CD4-positive, CD25-positive, alpha-beta regulatory T cell (primary cell): Measurements from ENCODE around the gene CLDN1. TPM values are rescaled to one million over a fixed set of nuclear protein-coding genes. Genes with fewer than 3 reads are reported as not detected.
A peak's percentile ranks its signal among the peaks of the same experiment; 100 is the strongest.

Experiments used
- ATAC-seq, 2 donors: fragments of 150-1000 bp; cut with Tn5 transposase; one replicate each; pipeline ENCODE4 v1.10.0; 2021; ENCODE audit warnings: low read depth in 2 of 2, moderate number of reproducible peaks in 2 of 2, moderate library complexity in 1 of 2
- DNase-seq, 3 donors: peaks; one replicate each; pipeline versions ENCODE4 v3.0.0 to v3.0.0-alpha.2; 2012 to 2022; ENCODE audit warnings: mixed read lengths in 1 of 3
- H3K27ac ChIP-seq: one replicate; pipeline ENCODE4 v1.7.0; 2013; ENCODE audit warnings: mild to moderate bottlenecking, low read length; ENCODE audit not compliant: insufficient read depth, poor library complexity, severe bottlenecking
- H3K27me3 ChIP-seq: one replicate; pipeline ENCODE4 v1.7.0; 2013; ENCODE audit warnings: low read length; ENCODE audit not compliant: control insufficient read depth, insufficient read depth
- H3K36me3 ChIP-seq: one replicate; pipeline ENCODE4 v1.7.0; 2013; ENCODE audit warnings: mild to moderate bottlenecking, low read length, moderate library complexity; ENCODE audit not compliant: control insufficient read depth, insufficient read depth
- H3K4me1 ChIP-seq: 2 replicates; pipeline ENCODE4 v1.7.0; 2013; ENCODE audit warnings: mild to moderate bottlenecking, low read length; ENCODE audit not compliant: insufficient read depth, control insufficient read depth, poor library complexity, severe bottlenecking
- H3K4me3 ChIP-seq: one replicate; pipeline ENCODE4 v1.7.0; 2013; ENCODE audit warnings: low read depth, mild to moderate bottlenecking, low read length, moderate library complexity
- H3K9me3 ChIP-seq, 2 experiments: 1 replicate in 1 of 2; 2 replicates in 1 of 2; pipeline ENCODE4 v1.7.0; 2013; ENCODE audit warnings: low read length in 2 of 2, mild to moderate bottlenecking in 1 of 2, moderate library complexity in 1 of 2; ENCODE audit not compliant: control insufficient read depth in 2 of 2
- H3K27ac Mint-ChIP-seq, 3 donors: one replicate each; pipeline ENCODE4 v1.8.0; 2020 to 2022; ENCODE audit warnings: mild to moderate bottlenecking in 3 of 3, mixed read lengths in 3 of 3, moderate library complexity in 2 of 3
- H3K27me3 Mint-ChIP-seq: one replicate; pipeline ENCODE4 v1.8.0; 2022; ENCODE audit warnings: mild to moderate bottlenecking, mixed read lengths
- H3K36me3 Mint-ChIP-seq: one replicate; pipeline ENCODE4 v1.8.0; 2020; ENCODE audit warnings: mixed read lengths
- H3K4me1 Mint-ChIP-seq, 4 donors: one replicate each; pipeline ENCODE4 v1.8.0; 2020 to 2022; ENCODE audit warnings: mixed read lengths in 4 of 4, mild to moderate bottlenecking in 1 of 4
- H3K4me3 Mint-ChIP-seq, 4 donors: one replicate each; pipeline ENCODE4 v1.8.0; 2020 to 2022; ENCODE audit warnings: mild to moderate bottlenecking in 4 of 4, mixed read lengths in 4 of 4, moderate library complexity in 3 of 4
- H3K9me3 Mint-ChIP-seq, 7 donors: one replicate each; pipeline ENCODE4 v1.8.0; 2020 to 2022; ENCODE audit warnings: mixed read lengths in 7 of 7, mild to moderate bottlenecking in 3 of 7, moderate library complexity in 2 of 7
- polyA plus RNA-seq, 4 donors: library from polyadenylated mRNA; unstranded; fragments of 300-500 nt; fragmentation: Illumina TruSeq; gene quantifications; one replicate each; pipeline ENCODE4 v1.2.3, GENCODE V29; 2021
- total RNA-seq: library from RNA; stranded (reverse); gene quantifications from one replicate; pipeline ENCODE4 v1.2.3, GENCODE V29; 2022

Gene CLDN1
- total and polyA plus RNA-seq, 5 donors from 2014 or later: 0.08 to 0.39 TPM; not detected in 3

DNA sequence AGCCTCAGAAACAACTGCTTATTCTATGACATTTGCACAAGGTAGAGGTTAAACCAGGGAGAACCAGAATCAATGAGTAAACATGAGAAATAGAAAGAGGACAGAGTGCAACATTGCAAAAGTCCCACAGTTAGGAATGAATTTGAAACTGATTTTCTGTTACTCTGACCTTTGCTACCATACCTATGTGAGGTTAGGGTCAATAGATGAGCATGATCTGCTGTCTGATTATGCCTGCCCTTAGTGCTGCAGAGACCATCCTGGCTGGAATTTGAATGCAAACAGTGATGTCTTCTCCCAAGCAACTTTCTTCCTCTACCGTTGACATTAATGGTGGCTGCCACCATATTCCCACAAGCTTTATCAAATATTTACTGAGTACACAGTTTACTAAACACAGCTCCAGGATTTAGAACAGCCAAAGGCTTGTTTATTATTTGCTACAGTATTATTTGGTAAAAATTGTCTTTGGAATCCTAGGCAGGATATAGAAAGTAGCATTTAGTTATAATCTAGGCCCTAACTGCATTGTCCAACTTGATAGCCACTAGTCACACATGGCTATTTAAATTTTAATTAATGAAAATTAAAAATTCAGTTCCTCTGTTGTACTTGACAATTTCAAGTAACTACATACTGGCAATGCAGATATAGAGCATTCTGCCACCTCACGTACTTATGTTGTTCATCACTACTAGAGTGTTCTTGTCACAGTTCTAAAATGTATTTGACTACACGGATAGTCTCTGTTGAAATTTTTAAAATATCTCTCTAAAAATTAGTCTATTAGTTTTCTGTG is 8.9 kb upstream of the CLDN1 start:
- no peak overlapping the region for H3K4me3 ChIP-seq
- Mint-ChIP-seq H3K27me3 (peaks cover 4% of the 10 kb centered on the region), H3K36me3 (no peaks in the 10 kb centered on the region), H3K4me1 (no peaks in the 10 kb centered on the region), H3K27ac (no peak overlapping the region), H3K4me3 (no peak overlapping the region), H3K9me3 (peaks cover 0 to 2% (median 0%) of the 10 kb centered on the region in 7 donors)
- no peak for DNase-seq
- H3K36me3 ChIP-seq: no peaks in the 10 kb centered on the region
- H3K27ac ChIP-seq: no peak overlapping the region
- H3K27me3 ChIP-seq: no peaks in the 10 kb centered on the region
- H3K4me1 ChIP-seq: no peaks in the 10 kb centered on the region
- ATAC-seq: no peak
- no peaks in the 10 kb centered on the region for H3K9me3 ChIP-seq

DNA sequence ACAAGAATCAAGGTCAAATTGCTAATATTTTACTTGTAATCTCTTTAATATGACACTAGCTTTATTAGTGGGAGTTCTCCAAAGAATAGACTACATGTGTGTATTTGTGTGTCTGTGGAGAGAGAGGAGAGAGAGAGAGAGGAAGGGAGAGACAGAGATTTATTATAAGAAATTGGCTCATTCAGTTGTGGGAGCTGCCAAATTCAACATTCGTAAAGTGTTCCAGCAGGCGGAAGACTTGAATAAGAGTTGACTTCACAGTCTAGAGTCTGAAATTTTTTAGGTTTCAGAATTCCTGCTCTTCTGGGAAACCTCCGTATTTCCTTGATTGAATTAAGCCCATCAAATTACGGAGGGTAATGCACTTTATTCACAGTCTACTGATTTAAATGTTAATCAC is 4.7 kb upstream of the CLDN1 start:
- Mint-ChIP-seq H3K4me3 (peak overlapping the region in 1 of 4 donors; percentile 52), H3K4me1 (peaks cover 0 to 11% (median 7%) of the 10 kb centered on the region in 4 donors), H3K27me3 (peaks cover 14% of the 10 kb centered on the region), H3K27ac (no peak overlapping the region), H3K9me3 (peaks cover 0 to 3% (median 0%) of the 10 kb centered on the region in 7 donors), H3K36me3 (no peaks in the 10 kb centered on the region)
- peaks cover 5% of the 10 kb centered on the region for H3K4me1 ChIP-seq
- no peaks in the 10 kb centered on the region for H3K36me3 ChIP-seq
- no peak for ATAC-seq
- no peak for DNase-seq
- H3K27ac ChIP-seq: no peak overlapping the region
- no peaks in the 10 kb centered on the region for H3K9me3 ChIP-seq
- no peak overlapping the region for H3K4me3 ChIP-seq
- H3K27me3 ChIP-seq: peaks cover 15% of the 10 kb centered on the region

DNA sequence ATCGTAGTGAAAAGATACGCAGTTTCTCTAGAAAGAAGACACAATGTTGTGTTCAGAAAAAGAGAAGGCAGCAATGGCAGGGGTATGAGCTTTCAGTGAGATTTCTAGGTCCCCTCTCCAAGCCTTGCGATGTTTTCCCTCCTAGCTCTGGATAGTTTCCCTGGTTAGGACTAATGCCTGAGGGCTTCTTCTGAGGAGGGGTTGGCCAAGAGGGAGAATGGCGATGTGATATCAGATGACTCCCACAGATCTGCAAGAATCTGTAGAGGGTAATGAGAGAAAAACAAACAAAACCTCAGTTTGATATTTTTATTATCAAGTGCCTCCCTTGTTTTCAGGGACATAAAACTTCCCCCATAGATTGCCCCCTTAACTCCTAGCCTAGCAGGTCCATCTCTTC is 4.1 kb upstream of the CLDN1 start:
- DNase-seq (no peak), ATAC-seq (no peak)
- Histone ChIP-seq H3K36me3 (no peaks in the 10 kb centered on the region), H3K27ac (no peak overlapping the region), H3K27me3 (peaks cover 18% of the 10 kb centered on the region), H3K4me3 (no peak overlapping the region), H3K4me1 (peaks cover 8% of the 10 kb centered on the region), H3K9me3 (no peaks in the 10 kb centered on the region)
- no peaks in the 10 kb centered on the region for H3K36me3 Mint-ChIP-seq
- H3K27ac Mint-ChIP-seq: no peak overlapping the region
- H3K9me3 Mint-ChIP-seq: peaks cover 0 to 3% (median 0%) of the 10 kb centered on the region in 7 donors
- peaks cover 0 to 17% (median 7%) of the 10 kb centered on the region in 4 donors for H3K4me1 Mint-ChIP-seq
- H3K4me3 Mint-ChIP-seq: no peak overlapping the region
- H3K27me3 Mint-ChIP-seq: peaks cover 19% of the 10 kb centered on the region

DNA sequence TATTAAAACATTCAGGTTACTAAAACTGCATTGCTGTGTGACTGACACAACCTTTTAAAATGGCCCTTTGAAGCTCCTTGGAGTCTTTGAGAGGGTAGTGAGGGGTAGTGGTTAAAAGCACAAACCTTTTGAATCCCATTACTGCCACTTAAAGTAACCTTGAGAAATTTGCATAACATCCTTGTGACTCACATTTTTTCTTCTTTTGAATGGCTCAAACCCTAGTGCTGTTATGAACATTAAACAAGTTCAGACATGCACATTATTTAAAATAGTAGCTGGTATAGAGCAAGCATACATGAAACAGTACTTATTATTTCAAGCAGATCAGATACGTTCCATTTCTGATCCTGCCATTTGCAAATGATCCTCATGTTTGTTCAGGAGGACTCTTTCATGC is 3.7 kb upstream of the CLDN1 start:
- ATAC-seq: no peak
- no peak overlapping the region for H3K27ac ChIP-seq
- Mint-ChIP-seq H3K4me3 (no peak overlapping the region), H3K4me1 (peaks cover 0 to 17% (median 7%) of the 10 kb centered on the region in 4 donors), H3K27me3 (peaks cover 24% of the 10 kb centered on the region), H3K27ac (no peak overlapping the region), H3K9me3 (peaks cover 0 to 3% (median 0%) of the 10 kb centered on the region in 7 donors), H3K36me3 (no peaks in the 10 kb centered on the region)
- no peak for DNase-seq
- no peak overlapping the region for H3K4me3 ChIP-seq
- no peaks in the 10 kb centered on the region for H3K9me3 ChIP-seq
- peaks cover 21% of the 10 kb centered on the region for H3K27me3 ChIP-seq
- no peaks in the 10 kb centered on the region for H3K36me3 ChIP-seq
- H3K4me1 ChIP-seq: peaks cover 8% of the 10 kb centered on the region

DNA sequence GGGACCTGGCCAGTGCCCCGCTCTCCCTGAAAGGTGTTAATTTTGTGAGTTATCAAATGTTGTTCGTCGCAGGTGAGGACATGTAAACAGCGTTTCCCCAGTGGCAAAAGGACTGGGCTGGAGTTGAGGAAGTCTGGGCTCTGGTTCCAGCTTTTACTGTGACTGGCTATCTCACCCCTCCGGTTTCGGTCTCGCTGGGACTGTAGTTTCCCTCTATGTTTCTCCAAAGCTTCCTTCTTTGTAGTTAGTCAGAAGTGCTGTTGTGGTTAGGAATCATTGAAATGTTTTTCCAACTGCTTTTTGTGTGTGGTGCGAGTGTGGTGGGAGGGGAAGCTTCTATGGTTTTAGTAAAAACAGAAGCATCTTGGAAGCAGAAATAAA is 990 bp upstream of the CLDN1 start:
- Histone ChIP-seq H3K4me1 (peaks cover 8% of the 10 kb centered on the region), H3K27me3 (peaks cover 24% of the 10 kb centered on the region), H3K9me3 (no peaks in the 10 kb centered on the region), H3K4me3 (no peak overlapping the region), H3K27ac (no peak overlapping the region), H3K36me3 (no peaks in the 10 kb centered on the region)
- peak overlapping the region; percentile 38 to 77 (median 70) for H3K4me3 Mint-ChIP-seq
- peaks cover 0 to 3% (median 0%) of the 10 kb centered on the region in 7 donors for H3K9me3 Mint-ChIP-seq
- no peaks in the 10 kb centered on the region for H3K36me3 Mint-ChIP-seq
- no peak for ATAC-seq
- H3K4me1 Mint-ChIP-seq: peaks cover 0 to 26% (median 7%) of the 10 kb centered on the region in 4 donors
- DNase-seq: no peak
- peak overlapping the region in 1 of 3 donors; percentile 38 for H3K27ac Mint-ChIP-seq
- H3K27me3 Mint-ChIP-seq: peaks cover 31% of the 10 kb centered on the region

DNA sequence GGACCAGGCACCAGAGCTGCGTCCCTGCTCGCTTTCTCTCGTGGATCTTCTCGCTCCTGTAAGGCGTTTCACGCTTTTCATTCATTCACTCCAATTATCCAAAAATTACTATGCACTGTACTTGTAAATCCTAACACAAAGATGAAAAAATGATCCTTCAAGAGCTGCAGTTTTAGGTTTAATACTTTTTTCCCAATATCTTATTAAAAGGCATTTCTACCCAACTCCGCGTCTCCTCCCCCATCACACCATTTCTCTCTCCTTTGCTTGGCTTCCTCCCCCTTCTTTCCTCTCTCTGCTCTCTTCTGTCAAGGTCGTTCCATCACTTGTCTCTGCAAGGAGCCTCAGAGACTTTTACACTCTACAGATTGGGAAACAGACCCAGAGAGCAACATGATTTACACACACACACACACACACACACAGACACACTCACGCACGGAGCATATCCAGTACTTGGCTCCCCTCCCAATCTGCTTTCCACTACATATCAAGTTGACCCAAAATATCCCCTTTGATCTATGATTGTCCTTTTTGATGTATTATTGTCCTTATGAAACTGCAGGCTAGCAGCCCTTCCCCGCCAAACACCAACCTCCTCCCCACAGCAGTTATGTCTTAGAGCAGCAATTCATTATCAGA is 479 bp upstream of the CLDN1 start:
- ATAC-seq (no peak), DNase-seq (no peak)
- Histone ChIP-seq H3K4me3 (no peak overlapping the region), H3K36me3 (no peaks in the 10 kb centered on the region), H3K4me1 (peaks cover 8% of the 10 kb centered on the region), H3K27me3 (peaks cover 24% of the 10 kb centered on the region), H3K9me3 (no peaks in the 10 kb centered on the region), H3K27ac (no peak overlapping the region)
- Mint-ChIP-seq H3K9me3 (peaks cover 0 to 3% (median 0%) of the 10 kb centered on the region in 7 donors), H3K4me1 (peaks cover 0 to 26% (median 7%) of the 10 kb centered on the region in 4 donors), H3K4me3 (peak overlapping the region; percentile 38 to 77 (median 70)), H3K36me3 (no peaks in the 10 kb centered on the region), H3K27me3 (peaks cover 31% of the 10 kb centered on the region), H3K27ac (peak overlapping the region in 1 of 3 donors; percentile 38)

DNA sequence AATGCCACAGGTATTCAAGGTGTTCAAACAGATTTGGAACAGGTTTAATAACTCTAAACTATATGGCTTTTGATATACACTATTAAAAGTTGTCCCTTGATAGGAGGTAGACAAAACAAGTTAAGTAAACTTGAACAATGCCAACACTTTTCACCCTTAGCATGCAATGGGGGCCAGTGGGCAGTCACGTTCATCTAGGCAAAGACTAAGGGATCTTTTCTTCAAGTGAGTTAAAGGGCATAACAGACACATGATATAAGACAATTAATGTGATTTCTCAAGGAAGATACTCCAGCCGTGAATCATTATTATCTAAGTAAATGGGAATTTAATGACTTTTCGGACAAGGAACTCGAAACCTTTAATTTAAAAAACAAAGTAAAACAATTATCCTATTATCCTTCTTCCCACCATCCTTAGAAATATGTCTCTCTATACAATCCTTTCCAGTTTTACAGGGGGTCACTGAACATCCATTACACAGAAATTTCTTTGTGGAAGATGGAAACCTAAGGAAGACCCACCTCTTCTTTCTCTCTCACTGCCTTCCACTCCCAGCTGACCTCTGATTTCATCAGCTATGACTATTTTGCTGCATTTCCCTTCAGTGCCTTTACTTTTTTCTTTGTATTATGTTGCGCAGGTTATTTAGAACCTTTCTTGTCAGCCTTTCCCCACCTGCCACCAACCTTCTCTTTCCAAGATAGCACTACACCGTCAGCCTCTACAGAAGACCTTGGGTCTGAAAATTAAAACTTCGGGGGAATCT is 1.5 kb downstream of the CLDN1 start:
- H3K4me1 ChIP-seq: peaks cover 8% of the 10 kb centered on the region
- Mint-ChIP-seq H3K27me3 (peaks cover 36% of the 10 kb centered on the region), H3K27ac (peak overlapping the region in 1 of 3 donors; percentile 11), H3K36me3 (no peaks in the 10 kb centered on the region), H3K4me3 (peak overlapping the region in 2 of 4 donors; percentile 19 to 38), H3K4me1 (peaks cover 0 to 26% (median 7%) of the 10 kb centered on the region in 4 donors), H3K9me3 (peaks cover 0 to 3% (median 0%) of the 10 kb centered on the region in 7 donors)
- no peak for DNase-seq
- no peaks in the 10 kb centered on the region for H3K9me3 ChIP-seq
- no peak for ATAC-seq
- no peak overlapping the region for H3K27ac ChIP-seq
- peaks cover 22% of the 10 kb centered on the region for H3K27me3 ChIP-seq
- H3K36me3 ChIP-seq: no peaks in the 10 kb centered on the region
- H3K4me3 ChIP-seq: no peak overlapping the region
